Measurements from ENCODE around the gene METTL15.

- TF ChIP-seq, protein P1, sequence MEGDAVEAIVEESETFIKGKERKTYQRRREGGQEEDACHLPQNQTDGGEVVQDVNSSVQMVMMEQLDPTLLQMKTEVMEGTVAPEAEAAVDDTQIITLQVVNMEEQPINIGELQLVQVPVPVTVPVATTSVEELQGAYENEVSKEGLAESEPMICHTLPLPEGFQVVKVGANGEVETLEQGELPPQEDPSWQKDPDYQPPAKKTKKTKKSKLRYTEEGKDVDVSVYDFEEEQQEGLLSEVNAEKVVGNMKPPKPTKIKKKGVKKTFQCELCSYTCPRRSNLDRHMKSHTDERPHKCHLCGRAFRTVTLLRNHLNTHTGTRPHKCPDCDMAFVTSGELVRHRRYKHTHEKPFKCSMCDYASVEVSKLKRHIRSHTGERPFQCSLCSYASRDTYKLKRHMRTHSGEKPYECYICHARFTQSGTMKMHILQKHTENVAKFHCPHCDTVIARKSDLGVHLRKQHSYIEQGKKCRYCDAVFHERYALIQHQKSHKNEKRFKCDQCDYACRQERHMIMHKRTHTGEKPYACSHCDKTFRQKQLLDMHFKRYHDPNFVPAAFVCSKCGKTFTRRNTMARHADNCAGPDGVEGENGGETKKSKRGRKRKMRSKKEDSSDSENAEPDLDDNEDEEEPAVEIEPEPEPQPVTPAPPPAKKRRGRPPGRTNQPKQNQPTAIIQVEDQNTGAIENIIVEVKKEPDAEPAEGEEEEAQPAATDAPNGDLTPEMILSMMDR (IDR thresholded peaks at IDR 0.05): no peak
- TF ChIP-seq POLR2A (IDR thresholded peaks at IDR 0.05) (peak in 1 of 2 donors; percentile 57), POLR2AphosphoS5 (IDR thresholded peaks at IDR 0.05) (peak; percentile 57 to 89 (median 84))
Observed at GRCh38 chr11:28107750-28108618, at the start of gene METTL15, which contains the start of gene KIF18A.
